SK-N-SH treated with all-trans-retinoic acid at 6 μM for 48 hours (cell line): ENCODE measurements around the gene LEPR.

Experiments
- ARNTL ChIP-seq: fragments of 450-650 bp; formaldehyde crosslinking; IDR thresholded peaks from 2 replicates; pipeline ENCODE4 v1.5.0; 2020; ENCODE audit warnings: low read depth, mild to moderate bottlenecking, moderate library complexity, borderline replicate concordance
- CREB5 ChIP-seq: fragments of 250-450 bp; sonication (Bioruptor Pico); IDR thresholded peaks from 2 replicates; pipeline ENCODE4 v1.5.1; 2020; ENCODE audit warnings: low read depth, mild to moderate bottlenecking, moderate library complexity
- ISL1 ChIP-seq: fragments of 250-450 bp; sonication (Bioruptor Pico); IDR thresholded peaks from 2 replicates; pipeline ENCODE4 v2.1.2; 2022; ENCODE audit warnings: mild to moderate bottlenecking, moderate library complexity
- POU6F1 ChIP-seq: fragments of 250-450 bp; sonication (Bioruptor Pico); IDR thresholded peaks from 2 replicates; pipeline ENCODE4 v1.8.0; 2021; ENCODE audit warnings: low read depth, mild to moderate bottlenecking, moderate library complexity, borderline replicate concordance
- RARB ChIP-seq: fragments of 250-450 bp; sonication (Bioruptor Pico); IDR thresholded peaks from 2 replicates; pipeline ENCODE4 v1.8.0; 2021; ENCODE audit warnings: mild to moderate bottlenecking, moderate library complexity
- TCF4 ChIP-seq: fragments of 250-450 bp; sonication (Bioruptor Pico); IDR thresholded peaks from 2 replicates; pipeline ENCODE4 v1.8.0; 2021; ENCODE audit warnings: mild to moderate bottlenecking, moderate library complexity, borderline replicate concordance
- TOX ChIP-seq: fragments of 250-450 bp; sonication (Bioruptor Pico); IDR thresholded peaks from 2 replicates; pipeline ENCODE4 v1.8.0; 2021; ENCODE audit warnings: mild to moderate bottlenecking, moderate library complexity, borderline replicate concordance
- ZC3H10 ChIP-seq: fragments of 250-450 bp; sonication (Bioruptor Pico); IDR thresholded peaks from 2 replicates; pipeline ENCODE4 v1.5.1; 2021; ENCODE audit warnings: mild to moderate bottlenecking, moderate library complexity
- ZNF8 ChIP-seq: fragments of 450-650 bp; formaldehyde crosslinking; IDR thresholded peaks from 2 replicates; pipeline ENCODE4 v1.5.0; 2020; ENCODE audit warnings: mild to moderate bottlenecking, moderate library complexity

- TF ChIP-seq POU6F1 (no peak), RARB (no peak), ZC3H10 (CRISPR knock-in tag) (no peak), TCF4 (CRISPR knock-in tag) (no peak), CREB5 (CRISPR knock-in tag) (no peak), TOX (no peak), ARNTL (CRISPR knock-in tag) (no peak), ISL1 (CRISPR knock-in tag) (no peak), ZNF8 (CRISPR knock-in tag) (no peak)
Observed at GRCh38 chr1:65416767-65417166, 3.7 kb upstream of the LEPR start.
